GM12872 (cell line): Measurements from ENCODE around the gene DICER1.

Experiments
- TF ChIP-seq, protein P1 (sequence below): IDR thresholded peaks from 3 replicates; pipeline ENCODE4 v1.5.1; 2011; ENCODE audit warnings: low read depth, mild to moderate bottlenecking, low read length, moderate library complexity; ENCODE audit not compliant: insufficient read depth

DICER1 gene

DNA sequence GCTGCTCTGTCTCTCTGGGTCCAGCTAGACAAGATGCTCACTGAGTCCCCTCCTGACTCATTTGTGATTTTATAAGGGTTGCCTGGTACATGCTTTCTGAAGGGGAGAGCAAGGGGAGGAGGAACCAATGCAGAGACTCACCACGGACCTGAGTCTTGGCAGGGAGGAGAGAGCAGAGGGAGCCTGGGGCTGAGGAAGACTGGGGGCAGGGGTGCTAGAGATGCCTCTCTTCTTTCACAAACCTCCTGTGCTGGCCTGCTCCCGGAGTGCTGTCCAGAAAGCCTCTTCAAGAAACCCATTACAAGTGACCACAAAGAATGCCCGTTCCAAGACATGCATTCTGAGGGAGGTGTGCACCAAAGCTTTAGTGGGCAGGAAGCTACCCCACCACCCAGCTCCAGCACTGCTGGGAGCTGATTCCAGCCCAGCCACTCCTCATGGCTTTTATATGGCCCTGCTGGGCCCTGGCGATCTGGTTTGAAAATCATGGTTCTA is 33.1 kb upstream of the DICER1 start:
- TF ChIP-seq, protein P1, sequence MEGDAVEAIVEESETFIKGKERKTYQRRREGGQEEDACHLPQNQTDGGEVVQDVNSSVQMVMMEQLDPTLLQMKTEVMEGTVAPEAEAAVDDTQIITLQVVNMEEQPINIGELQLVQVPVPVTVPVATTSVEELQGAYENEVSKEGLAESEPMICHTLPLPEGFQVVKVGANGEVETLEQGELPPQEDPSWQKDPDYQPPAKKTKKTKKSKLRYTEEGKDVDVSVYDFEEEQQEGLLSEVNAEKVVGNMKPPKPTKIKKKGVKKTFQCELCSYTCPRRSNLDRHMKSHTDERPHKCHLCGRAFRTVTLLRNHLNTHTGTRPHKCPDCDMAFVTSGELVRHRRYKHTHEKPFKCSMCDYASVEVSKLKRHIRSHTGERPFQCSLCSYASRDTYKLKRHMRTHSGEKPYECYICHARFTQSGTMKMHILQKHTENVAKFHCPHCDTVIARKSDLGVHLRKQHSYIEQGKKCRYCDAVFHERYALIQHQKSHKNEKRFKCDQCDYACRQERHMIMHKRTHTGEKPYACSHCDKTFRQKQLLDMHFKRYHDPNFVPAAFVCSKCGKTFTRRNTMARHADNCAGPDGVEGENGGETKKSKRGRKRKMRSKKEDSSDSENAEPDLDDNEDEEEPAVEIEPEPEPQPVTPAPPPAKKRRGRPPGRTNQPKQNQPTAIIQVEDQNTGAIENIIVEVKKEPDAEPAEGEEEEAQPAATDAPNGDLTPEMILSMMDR = no peak

DNA sequence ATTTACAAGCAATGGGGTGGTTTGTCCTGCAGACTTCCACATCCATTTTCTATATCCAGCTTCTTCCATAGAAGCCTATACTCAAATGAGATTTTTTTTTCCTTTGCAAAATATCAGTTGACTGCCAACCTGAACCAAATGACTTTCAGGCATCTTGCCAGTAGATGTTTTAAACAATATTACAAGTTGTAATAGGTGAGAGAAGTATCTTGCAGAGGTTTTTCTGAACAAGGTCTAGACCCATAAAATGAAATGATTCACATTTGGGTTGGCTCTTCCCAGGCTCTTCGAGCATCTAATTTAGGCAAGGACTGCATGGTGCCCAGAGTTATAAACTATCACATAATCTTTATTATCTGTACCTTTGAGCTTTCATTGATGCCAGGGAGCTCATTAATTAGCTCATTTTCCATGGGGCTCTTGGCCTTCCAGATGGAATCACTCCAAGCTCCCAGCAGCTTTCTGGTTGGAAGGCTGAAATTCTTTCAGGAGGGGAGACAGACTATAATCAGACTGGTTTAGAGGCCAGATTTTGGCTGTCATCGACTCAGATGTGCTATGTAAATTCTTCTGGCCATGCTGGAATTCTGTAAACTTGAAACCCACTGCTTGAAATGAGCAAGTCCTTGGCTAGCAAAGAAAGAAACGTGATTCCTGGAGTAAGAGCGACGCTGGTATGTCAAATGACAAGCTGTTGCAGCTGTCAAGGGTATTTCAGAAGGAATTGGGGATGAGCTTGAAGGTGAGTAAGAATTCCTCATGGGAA is 32.2 kb upstream of the DICER1 start:
- TF ChIP-seq, protein P1 = no peak

DNA sequence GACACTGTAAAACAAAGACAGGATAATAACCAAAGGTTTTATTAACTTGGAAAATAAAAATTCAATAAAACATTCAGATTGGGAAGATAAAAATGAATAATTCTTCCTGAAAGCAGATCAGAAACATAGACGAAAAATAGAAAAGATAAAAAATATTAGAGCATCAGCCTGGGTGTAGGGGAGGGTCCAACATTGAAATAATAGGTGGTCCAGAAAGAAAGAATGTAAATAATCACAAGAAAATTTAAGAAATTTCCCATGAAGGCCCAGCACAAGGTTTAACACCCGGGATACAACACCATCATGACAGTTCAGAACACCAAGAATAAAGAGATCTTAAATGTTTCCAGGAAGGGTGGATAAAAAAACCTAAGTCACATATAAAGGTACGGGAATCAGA is 31.1 kb upstream of the DICER1 start:
- TF ChIP-seq, protein P1 = no peak

DNA sequence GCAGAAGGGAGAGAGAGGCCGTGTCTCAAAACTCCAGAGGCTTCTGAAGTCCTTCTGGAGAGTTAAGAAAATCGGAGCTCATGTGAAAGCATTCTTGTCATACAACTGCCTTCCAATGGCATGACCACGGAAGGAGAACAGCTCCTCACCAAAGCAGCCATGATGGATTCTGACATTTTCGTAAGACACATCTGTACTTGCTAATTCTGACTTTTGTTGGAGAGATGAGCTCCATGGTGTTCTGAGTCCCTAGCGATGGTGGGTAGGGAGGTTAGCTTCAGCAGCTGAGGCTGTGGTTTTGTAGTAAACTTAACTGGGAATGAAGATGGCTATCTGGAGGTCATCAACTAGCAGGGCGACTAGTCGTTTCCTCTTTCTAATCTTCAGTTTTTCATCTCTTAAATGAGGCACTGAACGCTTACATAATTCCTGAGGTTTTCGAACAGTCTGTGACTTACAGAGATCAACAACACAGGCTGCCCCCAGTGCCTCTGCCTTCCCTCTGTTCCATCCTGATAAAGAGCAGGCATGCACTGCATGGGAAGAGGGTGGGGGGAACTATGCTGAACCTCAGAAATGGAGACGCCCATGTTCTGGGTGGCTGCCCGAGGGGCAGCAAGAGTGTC is 28.6 kb upstream of the DICER1 start:
- TF ChIP-seq, protein P1 = no peak

DNA sequence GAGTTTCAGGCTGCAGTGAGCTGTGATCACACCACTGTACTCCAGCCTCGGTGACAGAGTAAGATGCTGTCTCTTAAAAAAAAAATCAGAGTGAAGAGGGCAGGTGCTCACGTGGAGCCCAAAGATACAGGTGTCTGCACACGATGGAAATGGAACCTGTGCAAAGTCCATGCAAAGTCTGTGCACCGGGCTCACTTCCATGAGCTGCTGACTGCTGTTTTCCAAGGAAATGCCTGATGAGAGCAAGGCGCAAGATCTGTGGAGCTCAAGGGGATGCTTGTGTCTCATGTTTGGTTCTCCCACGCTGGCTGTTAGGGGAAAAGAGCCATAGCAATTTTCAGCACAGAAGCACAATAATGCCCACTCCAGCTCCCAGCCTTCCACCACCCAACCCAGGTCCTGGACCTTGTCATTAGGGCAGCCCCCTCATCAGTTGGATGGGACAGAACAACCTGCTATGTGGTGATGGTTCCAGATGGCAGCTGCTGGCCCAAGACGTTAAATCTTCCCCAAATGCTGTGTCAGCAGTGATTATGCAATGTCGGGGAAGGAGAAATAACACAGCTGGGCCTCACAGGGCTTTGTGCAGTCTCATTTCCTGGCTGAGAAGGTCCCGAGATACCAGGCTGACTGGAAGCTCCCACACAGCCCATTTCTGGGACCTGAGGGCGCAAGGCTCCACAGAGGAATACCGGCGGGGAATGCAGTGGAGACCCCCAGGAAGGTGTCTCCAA is 27.9 kb upstream of the DICER1 start:
- TF ChIP-seq, protein P1 = no peak

DNA sequence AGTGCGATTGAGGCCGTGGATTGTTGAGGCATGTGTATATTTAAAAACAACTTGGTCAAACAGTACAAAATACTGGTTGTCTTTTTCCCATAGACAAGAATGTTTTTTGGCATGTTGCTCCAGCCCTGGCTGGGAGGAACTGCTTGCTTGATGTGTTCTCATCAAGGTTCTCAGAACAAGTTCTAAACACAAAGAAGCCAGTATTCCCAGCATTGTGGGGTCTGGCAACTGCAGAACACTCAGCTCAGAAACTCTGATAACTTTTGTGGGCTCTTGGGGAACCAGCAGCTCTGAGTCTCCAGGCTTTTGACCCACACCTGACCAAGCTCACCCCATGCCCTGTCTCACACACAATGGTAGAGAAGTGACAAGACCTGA is 27.1 kb upstream of the DICER1 start:
- TF ChIP-seq, protein P1 = no peak

DNA sequence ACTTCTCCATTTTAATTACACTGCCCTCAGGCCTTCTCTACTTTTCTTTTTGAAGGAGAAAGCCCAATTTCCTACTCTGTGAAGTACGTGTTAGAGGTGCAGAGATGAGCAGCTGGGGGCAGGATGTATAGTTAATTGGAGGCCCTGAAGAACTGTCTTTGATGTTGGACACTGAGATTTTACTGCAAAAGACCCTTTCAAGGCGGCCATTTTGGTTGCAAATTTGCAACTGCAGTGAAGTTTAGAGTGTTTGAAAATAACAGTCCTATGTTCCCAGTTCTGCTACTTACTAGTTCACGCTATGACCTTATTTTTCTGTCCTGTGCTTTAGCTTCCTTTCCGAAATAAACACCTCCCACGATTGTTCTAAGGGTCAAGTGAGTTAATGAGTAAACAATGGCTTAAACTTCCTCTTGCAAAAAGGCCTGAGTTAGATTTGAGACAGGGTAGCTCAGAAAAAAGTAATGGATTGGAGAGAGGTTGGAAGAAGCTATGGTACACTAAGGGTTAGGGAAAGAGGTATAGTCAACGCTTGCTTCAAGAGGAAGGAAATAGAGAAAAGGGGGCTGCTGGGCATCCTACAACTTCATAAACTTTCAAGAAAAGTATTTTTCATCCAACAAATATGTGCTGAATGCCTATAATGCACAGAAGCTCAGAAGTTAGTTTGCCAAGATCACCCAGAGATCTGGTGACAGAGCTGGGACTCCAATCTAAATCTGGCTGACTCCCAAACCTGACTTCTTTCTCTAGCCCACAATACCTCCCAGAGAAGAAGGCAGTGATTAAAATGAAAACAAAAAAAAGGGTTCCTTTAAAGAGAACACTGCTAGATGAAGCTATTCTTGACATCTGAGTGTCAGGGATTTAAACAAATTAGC is 26.4 kb upstream of the DICER1 start:
- TF ChIP-seq, protein P1 = no peak
